HG03575 (cell line): ENCODE results near the gene PPAT.
A peak's percentile ranks its signal among the peaks of the same experiment; 100 is the strongest.
"Not testable (repeated sequence)": the region's sequence is repeated elsewhere in the genome, so short reads cannot be mapped to it uniquely, and the experiment has no call there.

Experiments
- ATAC-seq: cut with Tn5 transposase; IDR thresholded peaks from one replicate; pipeline ENCODE4 v1.9.1; 2021; ENCODE audit not compliant: unreplicated experiment, insufficient number of reproducible peaks, low FRiP score; ENCODE audit errors: extremely low read depth

PPAT gene

GRCh38 chr4:56389558-56389957, 45.9 kb downstream of the PPAT start:
- ATAC-seq: no peak

GRCh38 chr4:56388306-56388705, 47.1 kb downstream of the PPAT start:
- no peak for ATAC-seq

GRCh38 chr4:56387023-56388001, 48.1 kb downstream of the PPAT start, which contains the start of gene AASDH:
AASDH (minus strand) TSS chr4:56387491; CDS start chr4:56384299, 3,192 bp downstream.
- peak; percentile 74 for ATAC-seq

GRCh38 chr4:56386091-56386490, 49.3 kb downstream of the PPAT start:
- no peak for ATAC-seq

GRCh38 chr4:56375458-56375857, 60.0 kb downstream of the PPAT start:
- ATAC-seq: no peak

GRCh38 chr4:56374956-56375355, 60.5 kb downstream of the PPAT start:
- no peak for ATAC-seq

GRCh38 chr4:56372774-56373173, 62.6 kb downstream of the PPAT start:
- no peak for ATAC-seq

GRCh38 chr4:56371426-56372220, 63.8 kb downstream of the PPAT start:
- ATAC-seq: no peak

GRCh38 chr4:56370377-56370776, 65.0 kb downstream of the PPAT start:
- ATAC-seq: no peak

GRCh38 chr4:56362981-56363380, 72.4 kb downstream of the PPAT start:
- not testable (repeated sequence) for ATAC-seq

GRCh38 chr4:56360071-56360470, 75.3 kb downstream of the PPAT start:
- no peak for ATAC-seq

GRCh38 chr4:56356650-56357049, 78.8 kb downstream of the PPAT start:
- no peak for ATAC-seq

GRCh38 chr4:56348576-56348975, 86.8 kb downstream of the PPAT start:
- no peak for ATAC-seq

GRCh38 chr4:56345458-56345857, 90.0 kb downstream of the PPAT start:
- ATAC-seq: no peak
